Measurements from ENCODE around the gene PPIP5K2. TPM values are rescaled to one million over a fixed set of nuclear protein-coding genes. Genes with fewer than 3 reads are reported as not detected.

PPIP5K2 gene
- total RNA-seq, 1 experiment from 2014 or later: 52.2 TPM

DNA sequence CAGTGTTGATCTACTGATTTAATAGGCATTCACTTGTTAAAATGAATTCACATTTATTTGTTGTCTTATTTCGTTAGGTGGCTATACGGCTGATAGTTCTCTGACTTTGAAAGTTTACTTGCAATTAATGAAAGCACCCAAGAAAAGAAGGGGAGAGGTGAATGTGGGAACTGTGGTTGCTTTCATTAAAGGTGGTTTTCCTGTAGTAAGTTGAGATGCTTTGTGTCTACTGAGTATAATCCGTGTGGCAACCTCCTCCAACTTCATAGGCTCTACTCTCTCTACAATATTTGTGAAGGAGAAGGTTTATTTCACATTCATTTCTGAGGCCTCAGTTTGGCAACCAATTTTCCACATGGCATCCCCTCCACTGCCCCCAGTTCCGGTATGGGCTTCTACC is 125.7 kb downstream of the PPIP5K2 start:
- no peak for ATAC-seq
- no peaks in the 10 kb centered on the region for H3K9me2 ChIP-seq (replicated peaks; ENCODE audit: low read length)
- H3K4me1 ChIP-seq (ENCODE audit: insufficient read depth, low read length): no peaks in the 10 kb centered on the region
- H3K36me3 ChIP-seq (ENCODE audit: low read depth, low read length): no peaks in the 10 kb centered on the region
- BruUV-seq (replicated peaks): no TSS peak
- no peaks in the 10 kb centered on the region for H3F3A ChIP-seq (ENCODE audit: low read length, unreplicated experiment)
- no peaks in the 10 kb centered on the region for H3K9me3 ChIP-seq (ENCODE audit: low read length)
- CTCF ChIA-PET: no interaction called here
- no peak overlapping the region for H2AFZ ChIP-seq (ENCODE audit: low read length)
- no peak overlapping the region for H3K4me2 ChIP-seq (ENCODE audit: low read length)
- no peak overlapping the region for H3K27ac ChIP-seq (ENCODE audit: low read length)
- POLR2A ChIA-PET (ENCODE audit: unreplicated experiment): no interaction called here
- H3K79me2 ChIP-seq (ENCODE audit: low read length): no peaks in the 10 kb centered on the region
- H3K4me3 ChIP-seq (ENCODE audit: low read length): no peak overlapping the region
- TF ChIP-seq CTCF (conservative IDR thresholded peaks at IDR 0.05; ENCODE audit: low read depth, low read length): no peak
- TF ChIP-seq EZH2 (IDR thresholded peaks at IDR 0.05; ENCODE audit: low read length, unreplicated experiment): no peak
- no peak for TF ChIP-seq EZH2phosphoT487 (IDR thresholded peaks at IDR 0.05; ENCODE audit: borderline replicate concordance, low read length)
- DNase-seq: no peak
- H3K27me3 ChIP-seq (ENCODE audit: low read length): no peaks in the 10 kb centered on the region
- intact Hi-C loops (cut with micrococcal nuclease): no loop called here
- H4K20me1 ChIP-seq (ENCODE audit: low read length): no peaks in the 10 kb centered on the region
- no peak overlapping the region for H3K9ac ChIP-seq (ENCODE audit: low read length)

- no peaks in the 10 kb centered on the region for H3K4me1 ChIP-seq (ENCODE audit: insufficient read depth, low read length)
- H3K4me3 ChIP-seq (ENCODE audit: low read length): no peak overlapping the region
- POLR2A ChIA-PET (ENCODE audit: unreplicated experiment): no interaction called here
- no peaks in the 10 kb centered on the region for H3K9me2 ChIP-seq (replicated peaks; ENCODE audit: low read length)
- no peak overlapping the region for H3K27ac ChIP-seq (ENCODE audit: low read length)
- no peaks in the 10 kb centered on the region for H3K79me2 ChIP-seq (ENCODE audit: low read length)
- no peak overlapping the region for H2AFZ ChIP-seq (ENCODE audit: low read length)
- CTCF ChIA-PET: no interaction called here
- ATAC-seq: no peak
- no TSS peak for BruUV-seq (replicated peaks)
- H3K9ac ChIP-seq (ENCODE audit: low read length): no peak overlapping the region
- TF ChIP-seq EZH2phosphoT487 (IDR thresholded peaks at IDR 0.05; ENCODE audit: borderline replicate concordance, low read length) (no peak), CTCF (conservative IDR thresholded peaks at IDR 0.05; ENCODE audit: low read depth, low read length) (no peak), EZH2 (IDR thresholded peaks at IDR 0.05; ENCODE audit: low read length, unreplicated experiment) (no peak)
- H4K20me1 ChIP-seq (ENCODE audit: low read length): no peaks in the 10 kb centered on the region
- no peak for DNase-seq
- H3K36me3 ChIP-seq (ENCODE audit: low read depth, low read length): no peaks in the 10 kb centered on the region
- intact Hi-C loops (cut with micrococcal nuclease): no loop called here
- H3K27me3 ChIP-seq (ENCODE audit: low read length): no peaks in the 10 kb centered on the region
- H3F3A ChIP-seq (ENCODE audit: low read length, unreplicated experiment): no peaks in the 10 kb centered on the region
- H3K4me2 ChIP-seq (ENCODE audit: low read length): no peak overlapping the region
- H3K9me3 ChIP-seq (ENCODE audit: low read length): no peaks in the 10 kb centered on the region
These were observed 127.0 kb downstream of the PPIP5K2 start for GRCh38 chr5:103247118-103247517.

DNA sequence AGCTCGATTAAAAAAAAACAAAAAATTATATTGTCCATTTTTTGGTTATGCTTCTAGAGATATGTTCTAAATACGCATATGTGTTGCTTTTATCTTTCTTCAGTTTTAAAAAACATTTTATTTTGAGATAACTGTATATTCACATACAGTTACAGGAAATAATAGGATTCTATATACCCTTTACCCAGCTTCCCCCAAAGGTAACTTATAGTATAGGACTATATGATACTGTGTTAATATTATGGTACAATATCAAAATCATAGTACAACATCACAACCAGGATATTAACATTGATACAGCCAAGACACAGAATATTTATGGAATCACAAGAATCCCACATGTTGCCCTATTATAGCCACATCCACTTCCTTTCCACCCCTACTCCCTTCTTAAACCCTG is 129.0 kb downstream of the PPIP5K2 start:
- DNase-seq (no peak), ATAC-seq (no peak)
- H3K9ac ChIP-seq (ENCODE audit: low read length): no peak overlapping the region
- no peak overlapping the region for H3K4me3 ChIP-seq (ENCODE audit: low read length)
- H3K9me2 ChIP-seq (replicated peaks; ENCODE audit: low read length): no peaks in the 10 kb centered on the region
- H3K4me1 ChIP-seq (ENCODE audit: insufficient read depth, low read length): no peaks in the 10 kb centered on the region
- no TSS peak for BruUV-seq (replicated peaks)
- intact Hi-C loops (cut with micrococcal nuclease): no loop called here
- H3K27ac ChIP-seq (ENCODE audit: low read length): no peak overlapping the region
- no peaks in the 10 kb centered on the region for H4K20me1 ChIP-seq (ENCODE audit: low read length)
- ChIA-PET CTCF (no interaction called here), POLR2A (ENCODE audit: unreplicated experiment) (no interaction called here)
- no peaks in the 10 kb centered on the region for H3K79me2 ChIP-seq (ENCODE audit: low read length)
- no peak overlapping the region for H3K4me2 ChIP-seq (ENCODE audit: low read length)
- no peaks in the 10 kb centered on the region for H3K36me3 ChIP-seq (ENCODE audit: low read depth, low read length)
- no peaks in the 10 kb centered on the region for H3F3A ChIP-seq (ENCODE audit: low read length, unreplicated experiment)
- no peak overlapping the region for H2AFZ ChIP-seq (ENCODE audit: low read length)
- TF ChIP-seq EZH2 (IDR thresholded peaks at IDR 0.05; ENCODE audit: low read length, unreplicated experiment) (no peak), EZH2phosphoT487 (IDR thresholded peaks at IDR 0.05; ENCODE audit: borderline replicate concordance, low read length) (no peak), CTCF (conservative IDR thresholded peaks at IDR 0.05; ENCODE audit: low read depth, low read length) (no peak)
- H3K27me3 ChIP-seq (ENCODE audit: low read length): no peaks in the 10 kb centered on the region
- no peaks in the 10 kb centered on the region for H3K9me3 ChIP-seq (ENCODE audit: low read length)

Measured in PC-3 (cell line).